Fibroblast of lung (primary cell): ENCODE results near the gene PANX2.

Experiments used
- EZH2 ChIP-seq: IDR thresholded peaks from 2 replicates; pipeline ENCODE4 v1.5.1; 2012; ENCODE audit warnings: low read length, control low read depth, mild to moderate bottlenecking; ENCODE audit errors: missing control alignments
- TF ChIP-seq, protein P1 (sequence below), 2 donors: IDR thresholded peaks in 1 of 2; conservative IDR thresholded peaks in 1 of 2; 1 replicate in 1 of 2; 2 replicates in 1 of 2; pipeline ENCODE4 v1.5.1; 2011 to 2012; ENCODE audit warnings: low read length in 2 of 2, control low read depth in 1 of 2, inconsistent platforms in 1 of 2, low read depth in 1 of 2, mild to moderate bottlenecking in 1 of 2

DNA sequence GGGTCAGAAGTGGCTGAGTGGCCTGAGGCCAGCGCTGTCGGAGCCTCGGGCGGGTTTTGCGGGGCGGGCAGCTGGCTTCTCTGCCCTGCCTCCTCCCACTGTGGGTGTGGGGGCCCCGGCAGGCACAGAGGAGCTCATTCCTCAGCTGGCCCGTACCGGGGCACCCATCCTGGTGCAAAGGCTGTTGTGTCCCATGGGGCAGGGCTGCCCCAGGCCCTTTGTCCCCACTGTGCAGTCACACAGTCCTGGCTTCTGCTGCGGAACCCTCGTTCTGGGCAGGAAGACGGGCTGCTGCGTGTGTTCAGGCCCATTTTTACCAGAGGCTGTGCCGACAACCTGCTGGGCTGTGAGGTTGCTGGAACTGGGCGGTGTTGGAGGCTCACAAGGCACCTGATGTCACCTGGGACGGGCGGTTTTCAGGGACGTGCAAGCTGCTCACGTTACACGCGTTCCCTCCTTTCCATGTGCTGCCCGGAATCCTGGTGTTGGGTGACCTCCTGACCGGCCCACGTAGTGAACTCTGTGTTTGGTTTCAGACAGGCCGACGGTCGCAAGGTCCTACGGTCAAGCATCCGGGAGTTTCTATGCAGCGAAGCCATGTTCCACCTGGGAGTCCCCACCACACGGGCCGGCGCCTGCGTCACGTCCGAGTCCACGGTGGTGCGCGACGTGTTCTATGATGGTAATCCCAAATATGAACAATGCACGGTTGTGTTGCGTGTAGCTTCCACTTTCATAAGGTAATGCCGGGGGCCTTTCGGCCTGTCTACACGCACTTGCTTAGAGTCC, 35.4 kb downstream of the PANX2 start:
- TF ChIP-seq, protein P1, sequence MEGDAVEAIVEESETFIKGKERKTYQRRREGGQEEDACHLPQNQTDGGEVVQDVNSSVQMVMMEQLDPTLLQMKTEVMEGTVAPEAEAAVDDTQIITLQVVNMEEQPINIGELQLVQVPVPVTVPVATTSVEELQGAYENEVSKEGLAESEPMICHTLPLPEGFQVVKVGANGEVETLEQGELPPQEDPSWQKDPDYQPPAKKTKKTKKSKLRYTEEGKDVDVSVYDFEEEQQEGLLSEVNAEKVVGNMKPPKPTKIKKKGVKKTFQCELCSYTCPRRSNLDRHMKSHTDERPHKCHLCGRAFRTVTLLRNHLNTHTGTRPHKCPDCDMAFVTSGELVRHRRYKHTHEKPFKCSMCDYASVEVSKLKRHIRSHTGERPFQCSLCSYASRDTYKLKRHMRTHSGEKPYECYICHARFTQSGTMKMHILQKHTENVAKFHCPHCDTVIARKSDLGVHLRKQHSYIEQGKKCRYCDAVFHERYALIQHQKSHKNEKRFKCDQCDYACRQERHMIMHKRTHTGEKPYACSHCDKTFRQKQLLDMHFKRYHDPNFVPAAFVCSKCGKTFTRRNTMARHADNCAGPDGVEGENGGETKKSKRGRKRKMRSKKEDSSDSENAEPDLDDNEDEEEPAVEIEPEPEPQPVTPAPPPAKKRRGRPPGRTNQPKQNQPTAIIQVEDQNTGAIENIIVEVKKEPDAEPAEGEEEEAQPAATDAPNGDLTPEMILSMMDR (conservative IDR thresholded peaks at IDR 0.05 in 1 of 2, IDR thresholded peaks at IDR 0.05 in 1 of 2; ENCODE audit: low read depth in 1 of 2, low read length in 2 of 2) = no peak
- no peak for TF ChIP-seq EZH2
